ENCODE results near the gene TTI1.

DNA sequence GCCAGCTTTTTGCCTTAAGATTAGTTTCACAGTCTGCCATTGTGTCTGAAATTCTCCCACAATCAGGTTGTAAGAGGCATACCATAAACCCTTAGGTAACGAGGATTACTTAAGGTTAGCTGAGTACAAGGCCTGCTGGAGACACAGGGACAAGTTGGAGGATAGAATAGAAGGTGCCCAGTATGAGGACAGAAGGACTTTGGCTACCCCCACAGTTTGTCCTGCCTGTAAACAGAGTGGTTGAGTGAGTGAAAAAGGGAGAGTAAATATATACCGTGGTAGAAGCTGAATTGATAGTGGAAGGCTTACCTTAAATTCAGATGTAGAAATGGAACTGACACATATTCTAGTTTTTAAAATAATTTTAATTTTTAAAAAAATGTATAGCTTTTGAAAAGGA, 19.6 kb upstream of the TTI1 start:
- TF ChIP-seq PKNOX1 (IDR thresholded peaks at IDR 0.05), result no peak
- TF ChIP-seq TARDBP (IDR thresholded peaks at IDR 0.05), result no peak
- no peak for TF ChIP-seq HDGF (IDR thresholded peaks at IDR 0.05; ENCODE audit: borderline replicate concordance)
- no peak for TF ChIP-seq SUZ12 (IDR thresholded peaks at IDR 0.05)
- no peak for TF ChIP-seq SP1 (IDR thresholded peaks at IDR 0.05)
- TF ChIP-seq FOXA1 (IDR thresholded peaks at IDR 0.05), result no peak
- TF ChIP-seq FOXM1 (IDR thresholded peaks at IDR 0.05; ENCODE audit: borderline replicate concordance), result no peak

All from HEK293T (cell line).